T47D (cell line): ENCODE data around the gene ADAM19.
"Not testable (repeated sequence)": the region's sequence is repeated elsewhere in the genome, so short reads cannot be mapped to it uniquely, and the experiment has no call there.

Experiments used
- DNase-seq, 2 experiments: peaks; one replicate each; pipeline versions ENCODE4 v3.0.0 to v3.0.0-alpha.2; 2011 to 2012; ENCODE audit warnings: low read depth in 1 of 2, low spot score in 1 of 2
- JUND ChIP-seq: IDR thresholded peaks from 2 replicates; pipeline ENCODE4 v1.6.1; 2012; ENCODE audit warnings: low read depth
- in situ Hi-C: cut with HindIII; loops from 2 replicates; pipeline ENCODE4 v1.10.0; 2016; ENCODE audit warnings: low sequenced_read_pairs, low pct_unique_long_range_greater_than_20kb

ADAM19 gene

GRCh38 chr5:157486861-157487260, 88.7 kb downstream of the ADAM19 start:
- no peak for TF ChIP-seq JUND
- DNase-seq = no peak
- in situ Hi-C loops = no loop called here

GRCh38 chr5:157486221-157486681, 89.3 kb downstream of the ADAM19 start:
- DNase-seq = no peak
- TF ChIP-seq JUND = no peak
- in situ Hi-C loops = no loop called here

DNA sequence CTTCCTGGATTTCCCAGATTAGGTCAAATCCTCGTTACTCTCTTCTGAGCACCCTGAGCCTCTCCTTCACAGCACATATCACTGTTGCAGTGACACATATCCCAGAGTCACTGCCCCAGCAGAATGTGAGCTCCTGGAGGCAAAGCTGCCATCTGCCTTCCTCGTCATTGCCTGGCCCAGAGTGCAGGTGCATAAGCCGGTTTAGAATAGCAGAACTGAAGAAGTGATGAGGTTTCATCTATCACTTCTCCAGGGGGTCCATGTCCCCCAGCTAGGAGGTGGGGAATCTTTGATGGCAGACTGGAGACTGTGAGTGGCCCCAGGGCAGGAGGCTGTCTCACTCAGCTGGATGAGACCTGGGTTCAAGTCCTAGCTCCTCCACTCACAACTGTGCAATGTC, 89.8 kb downstream of the ADAM19 start:
- in situ Hi-C loops = no loop called here
- DNase-seq = no peak
- no peak for TF ChIP-seq JUND

GRCh38 chr5:157485340-157485739, 90.2 kb downstream of the ADAM19 start:
- no peak for TF ChIP-seq JUND
- DNase-seq = no peak
- in situ Hi-C loops = no loop called here

- TF ChIP-seq JUND = no peak
- in situ Hi-C loops = no loop called here
- no peak for DNase-seq
Observed at GRCh38 chr5:157484768-157485167, 90.8 kb downstream of the ADAM19 start.

GRCh38 chr5:157482702-157483101, 92.9 kb downstream of the ADAM19 start:
- in situ Hi-C loops, DNase-seq: not testable (repeated sequence)

GRCh38 chr5:157481666-157482065, 93.9 kb downstream of the ADAM19 start:
- no peak for TF ChIP-seq JUND
- in situ Hi-C loops = no loop called here

DNA sequence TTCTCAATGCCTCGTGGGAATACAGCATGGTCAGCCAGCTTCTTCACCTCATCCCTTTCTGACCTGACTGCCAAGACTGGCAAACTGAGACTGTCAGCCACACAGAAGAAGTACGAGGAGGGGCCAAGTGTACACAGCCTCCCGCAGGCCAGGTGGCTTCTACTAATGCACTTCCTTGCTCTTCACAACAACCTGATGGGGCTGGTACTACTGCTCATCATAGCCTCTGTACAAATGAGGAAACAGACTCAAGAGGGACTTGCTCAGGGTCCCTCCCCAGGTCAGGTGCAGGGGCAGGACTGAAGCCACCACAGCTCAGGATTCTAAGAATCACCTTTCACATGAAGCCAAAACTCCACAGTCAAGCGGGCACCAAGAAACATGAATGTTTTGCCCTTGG, 94.3 kb downstream of the ADAM19 start:
- no peak for TF ChIP-seq JUND
- in situ Hi-C loops = no loop called here
- no peak for DNase-seq

More at GRCh38 chr5:157481666-157482065, 93.9 kb downstream of the ADAM19 start:
- DNase-seq = no peak

- no peak for TF ChIP-seq JUND
- in situ Hi-C loops = no loop called here
- no peak for DNase-seq
Observed at GRCh38 chr5:157479612-157480510, 95.7 kb downstream of the ADAM19 start.

DNA sequence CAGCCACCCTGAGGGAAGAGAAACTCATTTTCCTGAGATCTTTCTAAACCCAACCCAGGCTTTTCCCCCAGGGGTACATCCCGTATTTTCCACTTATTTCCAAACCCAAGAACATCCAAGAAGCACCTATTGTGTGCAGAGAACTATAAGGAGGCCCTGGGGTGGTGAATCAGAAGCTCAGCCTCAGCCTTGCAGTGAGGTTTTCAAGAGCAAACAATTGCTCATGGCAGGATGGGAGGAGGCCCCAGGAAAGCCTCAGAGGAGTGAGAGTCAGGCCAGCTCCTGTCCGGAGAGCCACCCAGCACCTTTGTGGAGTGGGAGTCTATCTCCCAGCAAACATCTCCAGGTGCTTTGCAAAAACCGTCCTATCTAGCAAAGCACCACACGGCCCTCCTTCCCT, 96.4 kb downstream of the ADAM19 start:
- no peak for TF ChIP-seq JUND
- DNase-seq = no peak
- in situ Hi-C loops = no loop called here

DNA sequence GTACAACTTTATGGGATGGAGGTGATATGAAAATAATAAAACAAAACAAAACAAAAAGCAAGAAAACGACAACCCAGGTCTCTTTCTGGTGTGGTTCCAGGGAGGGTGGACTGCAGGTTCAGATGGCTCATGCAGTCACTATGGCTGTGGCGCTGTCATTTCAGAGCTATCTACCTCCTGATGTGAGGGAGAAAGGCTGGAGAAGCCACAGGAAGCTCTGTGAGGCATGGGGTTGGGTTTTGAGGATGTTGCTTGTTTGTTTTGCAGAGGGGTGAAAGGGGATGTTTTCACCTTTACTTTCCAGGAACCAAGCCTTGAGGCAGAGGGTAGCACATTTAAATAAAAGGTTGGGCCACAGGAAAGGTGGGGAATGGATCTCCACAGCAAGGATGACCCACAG, 96.8 kb downstream of the ADAM19 start:
- in situ Hi-C loops = no loop called here
- DNase-seq = no peak
- no peak for TF ChIP-seq JUND

DNA sequence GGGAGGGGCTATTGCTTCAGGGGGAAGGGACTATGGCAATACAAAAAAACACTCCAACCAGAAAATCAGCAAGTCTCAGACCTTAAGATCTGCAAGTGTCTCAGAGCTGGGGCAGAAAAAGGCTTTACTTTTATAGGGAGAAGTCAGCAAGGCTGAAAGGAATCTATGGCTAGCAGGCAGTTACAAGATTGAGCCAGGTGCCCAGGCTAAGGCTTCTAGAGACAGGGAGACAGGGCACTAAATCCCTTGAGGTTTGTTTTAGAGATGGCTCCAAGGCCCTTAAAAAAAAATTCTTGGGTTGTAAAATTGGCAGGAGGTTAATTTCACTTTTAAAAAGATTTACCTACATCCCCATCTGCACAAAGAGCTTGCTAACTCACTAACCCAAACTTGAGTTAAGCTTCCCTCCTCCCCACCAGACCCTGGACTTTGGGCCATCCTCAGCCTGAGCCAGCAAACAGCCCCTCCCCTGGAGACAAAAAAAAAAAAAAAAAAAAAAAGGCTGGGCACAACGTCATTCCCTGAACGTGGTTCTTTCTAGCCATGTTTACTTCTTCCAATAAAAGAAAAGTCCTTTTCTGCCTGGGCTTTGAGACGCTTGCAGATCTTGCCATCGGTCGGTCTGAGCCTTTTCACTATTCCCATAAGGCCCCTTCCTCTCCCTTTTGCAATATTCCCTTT, 97.6 kb downstream of the ADAM19 start:
- in situ Hi-C loops = no loop called here

DNA sequence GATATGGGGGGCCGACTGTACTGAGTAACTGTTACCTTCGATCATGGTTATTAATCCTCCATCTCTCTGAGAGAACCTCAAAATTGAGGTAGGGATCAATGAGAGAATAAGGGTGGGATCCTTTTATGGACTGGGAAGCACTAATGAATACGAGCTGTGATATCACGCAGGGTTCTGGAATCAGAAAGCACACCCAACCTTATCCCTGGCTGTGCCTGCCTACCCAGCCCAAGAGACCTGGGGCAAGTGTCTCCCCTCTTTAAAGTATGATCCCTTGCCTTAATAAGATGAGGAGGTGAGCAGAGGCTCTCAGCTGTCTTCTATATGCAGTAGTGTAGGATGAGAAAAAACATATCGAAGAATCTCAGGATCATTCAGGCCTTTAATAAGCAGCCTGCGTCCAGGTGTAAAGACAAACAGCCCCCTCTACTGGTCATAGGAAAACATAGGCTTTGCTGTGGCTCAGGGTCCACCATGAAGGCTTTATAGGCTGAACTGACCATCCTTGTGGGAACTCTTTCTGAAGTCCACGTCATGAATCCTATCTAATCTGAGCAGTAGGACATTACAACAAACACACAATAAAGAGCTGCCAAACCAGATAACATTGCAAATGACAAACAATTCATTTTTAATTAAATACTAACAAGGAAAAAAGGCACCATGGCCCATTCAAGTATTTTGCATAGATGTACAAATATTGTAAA, 98.7 kb downstream of the ADAM19 start:
- DNase-seq = peak; percentile 81 to 87
- in situ Hi-C loops = no loop called here
- no peak for TF ChIP-seq JUND

More for the DNA sequence above, 97.6 kb downstream of the ADAM19 start:
- no peak for TF ChIP-seq JUND
- DNase-seq = no peak
